Activated CD4-positive, alpha-beta T cell treated with anti-CD3 and anti-CD28 coated beads for 36 hours (primary cell): ENCODE results near the gene LMX1B. TPM values are rescaled to one million over a fixed set of nuclear protein-coding genes. Genes with fewer than 3 reads are reported as not detected.

Source experiments
- ATAC-seq: fragments of 200-7000 bp; cut with Tn5 transposase; one replicate; pipeline ENCODE4 v1.10.0; 2021; ENCODE audit warnings: mild to moderate bottlenecking, moderate library complexity
- CTCF ChIA-PET: fragments of 350-600 bp; sonication (Branson Sonifier 250); formaldehyde crosslinking; loops from one replicate; lab custom pipeline; 2021; ENCODE audit warnings: antibody characterized with exemption; lab: Charles Lee
- POLR2A ChIA-PET: fragments of 350-600 bp; sonication (Branson Sonifier 250); formaldehyde crosslinking; loops from one replicate; lab custom pipeline; 2021; ENCODE audit warnings: antibody characterized with exemption, inconsistent platforms; lab: Charles Lee
- DNase-seq: peaks from one replicate; pipeline ENCODE4 v3.0.0-alpha.2; 2020
- H3K27ac Mint-ChIP-seq: one replicate; pipeline ENCODE4 v1.8.0; 2021; ENCODE audit warnings: mixed read lengths
- H3K27me3 Mint-ChIP-seq: one replicate; pipeline ENCODE4 v1.8.0; 2021; ENCODE audit warnings: mixed read lengths
- H3K36me3 Mint-ChIP-seq: one replicate; pipeline ENCODE4 v1.8.0; 2021; ENCODE audit warnings: low read depth, mixed read lengths
- H3K4me1 Mint-ChIP-seq: one replicate; pipeline ENCODE4 v1.8.0; 2021; ENCODE audit warnings: mixed read lengths
- H3K4me3 Mint-ChIP-seq: one replicate; pipeline ENCODE4 v1.8.0; 2021; ENCODE audit warnings: mild to moderate bottlenecking, moderate library complexity, mixed read lengths
- H3K9me3 Mint-ChIP-seq: one replicate; pipeline ENCODE4 v1.8.0; 2021; ENCODE audit warnings: low read depth, mixed read lengths
- intact Hi-C, 2 experiments: fragments of 100-400 bp; cut with DNase I in 1 of 2; cut with micrococcal nuclease in 1 of 2; formaldehyde crosslinking; loops; one replicate each; pipeline versions ENCODE4 v1.14.2 to v1.15.1; 2022 to 2024; cut with DNase I, micrococcal nuclease
- total RNA-seq, 2 experiments: library from RNA; stranded (reverse); gene quantifications; one replicate each; pipeline ENCODE4 v1.2.3, GENCODE V29; 2021

LMX1B gene
- total RNA-seq, 2 experiments from 2014 or later = not detected

- ChIA-PET POLR2A (no interaction called here), CTCF (no interaction called here)
- Mint-ChIP-seq H3K4me1 (peaks cover 2% of the 10 kb centered on the region), H3K4me3 (no peak overlapping the region), H3K9me3 (no peaks in the 10 kb centered on the region), H3K27ac (no peak overlapping the region), H3K27me3 (peaks cover 53% of the 10 kb centered on the region), H3K36me3 (no peaks in the 10 kb centered on the region)
- DNase-seq (no peak), ATAC-seq (no peak)
- intact Hi-C loops = no loop called here
Measured at GRCh38 chr9:126636983-126637798, 23.5 kb downstream of the LMX1B start.

DNA sequence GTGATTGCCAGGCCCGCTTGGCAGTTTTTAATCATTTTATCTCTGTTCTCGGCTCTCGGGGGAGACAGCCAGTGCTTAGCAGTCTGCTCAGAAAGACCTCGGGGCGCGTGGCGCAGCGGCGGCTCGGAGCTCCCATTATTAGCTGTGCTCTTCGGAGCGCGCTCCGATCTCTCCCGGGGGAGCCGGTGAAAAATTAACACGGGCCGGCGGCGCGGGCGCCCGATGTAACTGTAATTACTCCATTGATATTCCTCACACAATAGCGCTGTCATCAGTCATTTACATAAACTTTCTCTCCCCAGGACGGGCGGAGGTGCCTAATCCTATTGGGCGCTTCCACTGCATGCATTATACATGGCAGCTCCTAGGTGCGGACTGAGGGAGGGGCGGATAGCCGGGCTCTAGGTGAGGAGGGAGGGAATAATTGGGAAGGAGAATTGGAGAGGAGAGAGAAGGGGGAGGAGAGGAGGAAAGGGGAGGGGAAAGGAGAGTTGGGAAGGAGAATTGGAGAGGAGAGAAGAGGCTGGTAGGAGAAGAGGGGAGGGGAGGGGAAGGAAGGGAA is 24.9 kb downstream of the LMX1B start:
- ChIA-PET CTCF (no interaction called here), POLR2A (no interaction called here)
- no peak overlapping the region for H3K4me3 Mint-ChIP-seq

DNA sequence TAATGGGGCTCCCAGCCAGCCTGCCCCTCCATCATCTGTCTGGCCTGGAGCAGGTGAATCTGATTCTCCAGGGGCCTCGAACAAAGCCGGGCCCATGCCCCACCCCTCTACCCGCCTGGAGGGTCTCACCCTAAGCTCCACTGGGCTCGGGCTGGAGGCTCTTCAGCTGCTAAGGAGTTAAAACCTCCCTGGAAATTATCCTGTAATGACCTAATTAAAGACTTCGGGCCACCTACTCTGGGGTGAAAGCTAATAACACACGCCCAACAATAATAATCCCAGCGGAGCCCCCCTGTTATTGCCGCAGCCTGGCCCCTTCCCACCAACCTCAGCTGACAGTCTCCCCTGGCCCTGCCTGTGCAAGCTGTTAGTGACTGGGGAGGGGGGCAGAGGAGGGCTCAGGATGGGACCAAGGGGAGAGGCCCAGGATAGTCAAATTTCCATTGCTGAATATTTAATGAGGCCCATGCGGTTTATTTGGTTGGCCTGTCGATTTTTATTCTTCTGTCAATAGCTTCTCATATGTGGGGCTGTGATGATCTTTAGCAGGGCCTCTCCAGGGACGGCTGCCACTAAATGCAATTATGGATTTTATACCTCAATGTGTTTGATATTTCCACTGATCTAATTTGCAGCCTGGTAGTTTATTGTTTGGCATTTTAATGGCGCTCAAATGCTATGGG is 25.7 kb downstream of the LMX1B start:
- H3K4me3 Mint-ChIP-seq = no peak overlapping the region
- intact Hi-C loops = no loop called here
- H3K4me1 Mint-ChIP-seq = peaks cover 2% of the 10 kb centered on the region
- H3K9me3 Mint-ChIP-seq = no peaks in the 10 kb centered on the region
- DNase-seq (no peak), ATAC-seq (no peak)
- ChIA-PET POLR2A (no interaction called here), CTCF (interaction anchor here (0.8 kb wide), 1 partner anchor 34 kb away, joined by 3 read pairs; no protein-coding TSS in a partner anchor)
- H3K36me3 Mint-ChIP-seq = no peaks in the 10 kb centered on the region
- H3K27me3 Mint-ChIP-seq = peaks cover 49% of the 10 kb centered on the region
- H3K27ac Mint-ChIP-seq = no peak overlapping the region

More for the DNA sequence above, 24.9 kb downstream of the LMX1B start:
- peaks cover 51% of the 10 kb centered on the region for H3K27me3 Mint-ChIP-seq
- no peaks in the 10 kb centered on the region for H3K9me3 Mint-ChIP-seq
- intact Hi-C loops = no loop called here
- no peak overlapping the region for H3K27ac Mint-ChIP-seq
- peaks cover 2% of the 10 kb centered on the region for H3K4me1 Mint-ChIP-seq
- no peak for ATAC-seq
- no peak for DNase-seq
- no peaks in the 10 kb centered on the region for H3K36me3 Mint-ChIP-seq

DNA sequence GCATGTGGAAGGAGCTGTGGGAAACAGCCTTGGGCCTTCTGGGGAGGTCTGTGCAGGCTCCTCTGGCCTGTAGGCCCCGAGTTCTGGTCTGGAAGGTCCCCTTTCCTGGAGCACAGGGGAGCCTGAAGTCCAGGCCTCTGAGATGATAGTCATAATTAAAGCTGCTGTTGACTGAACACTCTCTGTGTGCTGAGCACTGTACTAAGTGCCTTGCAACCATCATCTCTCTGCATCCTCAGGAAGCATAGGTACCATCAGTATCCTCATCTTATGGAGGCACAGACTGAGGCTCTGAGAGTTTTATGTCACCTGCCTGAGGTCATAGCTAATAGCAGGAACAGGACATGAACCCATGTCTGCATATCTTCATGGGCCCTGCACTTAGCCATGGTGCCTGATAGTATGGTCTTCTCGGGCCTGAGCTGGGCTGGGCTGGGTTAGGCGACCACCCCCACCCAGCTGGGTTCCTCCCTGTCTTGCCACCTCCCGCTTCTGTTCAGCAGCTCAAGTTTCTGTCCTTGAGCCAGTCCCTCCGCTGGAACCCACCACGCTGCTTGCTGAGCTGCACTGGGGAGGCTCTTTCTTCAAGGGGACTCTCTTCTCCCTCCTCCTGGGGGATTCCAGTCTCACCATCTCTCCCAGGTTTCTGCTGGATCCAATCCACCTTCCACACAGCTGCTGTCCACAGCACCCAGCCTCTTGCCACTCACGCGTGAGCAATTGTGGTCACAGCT is 27.6 kb downstream of the LMX1B start:
- DNase-seq = no peak
- H3K9me3 Mint-ChIP-seq = no peaks in the 10 kb centered on the region
- CTCF ChIA-PET = no interaction called here
- POLR2A ChIA-PET = no interaction called here
- H3K27me3 Mint-ChIP-seq = peaks cover 58% of the 10 kb centered on the region
- H3K27ac Mint-ChIP-seq = no peak overlapping the region
- peaks cover 2% of the 10 kb centered on the region for H3K4me1 Mint-ChIP-seq
- intact Hi-C loops = no loop called here
- H3K36me3 Mint-ChIP-seq = no peaks in the 10 kb centered on the region
- ATAC-seq = no peak
- no peak overlapping the region for H3K4me3 Mint-ChIP-seq

DNA sequence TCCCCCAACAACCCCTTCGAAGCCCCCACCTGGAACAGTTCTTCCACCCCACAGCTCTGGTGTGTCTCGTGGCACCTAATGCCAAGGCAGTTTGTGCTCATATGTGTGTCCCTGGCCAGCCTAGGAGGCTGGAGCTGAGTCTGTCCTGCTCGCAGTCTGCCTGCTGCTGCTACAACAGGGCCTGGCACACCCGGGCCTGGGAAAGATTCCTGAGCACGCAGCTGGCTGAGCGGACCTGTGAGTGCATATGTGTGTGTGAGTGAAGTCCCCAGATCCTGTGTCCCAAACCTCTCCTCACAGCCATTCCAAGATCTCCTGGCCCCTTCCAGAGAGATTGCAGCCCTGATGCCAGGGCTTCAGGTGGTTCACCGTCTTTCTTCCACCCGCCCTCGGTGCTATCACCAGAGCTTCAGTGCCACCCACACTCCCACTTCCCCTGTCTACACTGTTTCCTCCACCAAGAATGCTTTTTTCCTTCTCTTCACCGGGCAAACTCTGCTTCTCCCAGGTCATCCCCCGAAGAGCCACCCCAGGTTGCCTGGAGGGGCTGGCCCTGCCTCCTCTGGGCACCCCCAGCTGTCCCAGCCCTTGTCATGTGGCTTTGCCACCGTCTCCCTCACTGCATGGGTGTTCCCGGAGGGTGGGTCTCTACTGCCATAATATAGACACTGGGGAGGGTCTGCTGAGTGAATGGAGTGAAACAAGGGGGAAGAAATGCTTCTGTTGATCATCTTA is 28.4 kb downstream of the LMX1B start:
- CTCF ChIA-PET = no interaction called here
- Mint-ChIP-seq H3K9me3 (no peaks in the 10 kb centered on the region), H3K4me3 (no peak overlapping the region)

DNA sequence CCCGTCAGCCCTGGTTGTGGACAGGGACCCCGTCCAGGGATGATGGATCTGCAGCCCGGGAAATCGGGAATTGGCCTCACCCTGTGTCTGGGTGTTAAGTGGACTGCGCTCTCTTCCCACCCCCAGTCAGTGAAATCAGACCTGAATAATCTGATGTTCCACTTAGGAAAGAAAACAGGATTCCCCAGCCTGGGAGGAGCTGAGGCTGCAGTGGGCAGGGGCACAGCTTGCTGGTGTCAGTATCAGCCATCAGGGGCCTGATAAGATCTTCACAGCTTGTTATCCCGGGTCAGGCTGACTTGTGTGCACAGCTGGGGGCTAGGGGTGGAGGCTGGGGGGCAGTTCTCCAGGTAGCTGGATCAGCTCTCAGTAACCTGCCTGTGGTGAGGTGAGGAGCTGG is 29.1 kb downstream of the LMX1B start:
- Mint-ChIP-seq H3K4me3 (no peak overlapping the region), H3K36me3 (no peaks in the 10 kb centered on the region), H3K27ac (no peak overlapping the region), H3K9me3 (no peaks in the 10 kb centered on the region), H3K27me3 (peaks cover 57% of the 10 kb centered on the region), H3K4me1 (no peaks in the 10 kb centered on the region)
- CTCF ChIA-PET = interaction anchor here (0.6 kb wide), 1 partner anchor 142 kb away, joined by 3 read pairs; no protein-coding TSS in a partner anchor
- DNase-seq = no peak
- POLR2A ChIA-PET = no interaction called here
- no peak for ATAC-seq
- intact Hi-C loops = no loop called here

More for the DNA sequence above, 28.4 kb downstream of the LMX1B start:
- intact Hi-C loops = no loop called here
- H3K27ac Mint-ChIP-seq = no peak overlapping the region
- no peaks in the 10 kb centered on the region for H3K36me3 Mint-ChIP-seq
- POLR2A ChIA-PET = no interaction called here
- ATAC-seq = no peak
- H3K4me1 Mint-ChIP-seq = peaks cover 2% of the 10 kb centered on the region
- H3K27me3 Mint-ChIP-seq = peaks cover 54% of the 10 kb centered on the region
- DNase-seq = no peak

GRCh38 chr9:126643945-126644527 is 30.3 kb downstream of the LMX1B start:
- no peak overlapping the region for H3K27ac Mint-ChIP-seq
- DNase-seq (no peak), ATAC-seq (no peak)
- ChIA-PET POLR2A (no interaction called here), CTCF (interaction anchor here (0.7 to 1.3 kb wide), 2 partner anchors 24 to 141 kb away, joined by 3 read pairs; no protein-coding TSS in a partner anchor)
- H3K4me3 Mint-ChIP-seq = no peak overlapping the region
- H3K9me3 Mint-ChIP-seq = no peaks in the 10 kb centered on the region
- peaks cover 59% of the 10 kb centered on the region for H3K27me3 Mint-ChIP-seq
- no peaks in the 10 kb centered on the region for H3K36me3 Mint-ChIP-seq
- no peaks in the 10 kb centered on the region for H3K4me1 Mint-ChIP-seq
- intact Hi-C loops = no loop called here

DNA sequence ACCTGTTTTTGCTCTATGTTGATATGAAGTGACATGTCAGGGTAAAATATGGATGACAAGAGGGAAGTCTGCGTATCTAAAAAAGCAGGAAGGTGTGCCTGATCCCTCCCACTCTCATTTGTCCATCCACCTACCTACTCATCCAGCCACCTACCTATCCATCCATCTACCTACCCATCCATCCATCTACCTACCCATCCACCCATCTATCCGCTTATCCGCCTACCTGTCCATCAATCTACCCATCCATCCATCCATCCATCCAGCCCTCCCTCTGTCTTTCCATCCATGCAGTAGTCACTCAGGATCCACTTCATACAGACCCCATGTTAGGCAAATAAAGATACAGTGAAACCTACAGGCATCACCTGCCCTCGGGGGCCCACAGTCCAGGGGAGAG is 32.4 kb downstream of the LMX1B start:
- Mint-ChIP-seq H3K4me1 (no peaks in the 10 kb centered on the region), H3K27ac (no peak overlapping the region), H3K4me3 (no peak overlapping the region), H3K36me3 (no peaks in the 10 kb centered on the region), H3K9me3 (no peaks in the 10 kb centered on the region), H3K27me3 (peaks cover 60% of the 10 kb centered on the region)
- ChIA-PET POLR2A (no interaction called here), CTCF (no interaction called here)
- ATAC-seq (no peak), DNase-seq (no peak)
- intact Hi-C loops = no loop called here

- H3K4me3 Mint-ChIP-seq = no peak overlapping the region
- intact Hi-C loops = no loop called here
- ATAC-seq (no peak), DNase-seq (no peak)
- no peaks in the 10 kb centered on the region for H3K4me1 Mint-ChIP-seq
- peaks cover 57% of the 10 kb centered on the region for H3K27me3 Mint-ChIP-seq
- no peaks in the 10 kb centered on the region for H3K9me3 Mint-ChIP-seq
- H3K27ac Mint-ChIP-seq = no peak overlapping the region
- CTCF ChIA-PET = no interaction called here
- POLR2A ChIA-PET = no interaction called here
- no peaks in the 10 kb centered on the region for H3K36me3 Mint-ChIP-seq
Measured at GRCh38 chr9:126647585-126648411, 34.1 kb downstream of the LMX1B start.

DNA sequence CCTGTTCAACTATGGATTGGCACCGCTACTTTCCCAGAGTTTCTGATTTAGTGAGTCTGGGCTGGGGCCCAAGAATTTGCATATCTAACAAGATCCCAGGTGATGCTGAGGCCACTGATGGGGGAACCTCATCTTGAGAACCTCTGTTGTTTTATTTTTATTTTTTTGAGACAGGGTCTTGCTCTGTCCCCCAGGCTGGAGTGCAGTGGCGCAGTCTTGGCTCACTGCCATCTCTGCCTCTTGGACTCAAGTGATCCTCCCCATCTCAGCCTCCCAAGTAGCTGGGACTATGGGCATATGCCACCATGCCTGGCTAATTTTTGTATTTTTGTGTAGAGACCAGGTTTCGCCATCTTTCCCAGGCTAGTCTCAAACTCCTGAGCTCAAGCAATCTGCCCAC is 35.7 kb downstream of the LMX1B start:
- Mint-ChIP-seq H3K27ac (no peak overlapping the region), H3K4me3 (no peak overlapping the region), H3K4me1 (no peaks in the 10 kb centered on the region), H3K27me3 (peaks cover 65% of the 10 kb centered on the region), H3K9me3 (no peaks in the 10 kb centered on the region), H3K36me3 (no peaks in the 10 kb centered on the region)
- ChIA-PET CTCF (no interaction called here), POLR2A (no interaction called here)
- ATAC-seq (no peak), DNase-seq (no peak)
- intact Hi-C loops = no loop called here
